Measurements from ENCODE around the gene UQCRH.

DNA sequence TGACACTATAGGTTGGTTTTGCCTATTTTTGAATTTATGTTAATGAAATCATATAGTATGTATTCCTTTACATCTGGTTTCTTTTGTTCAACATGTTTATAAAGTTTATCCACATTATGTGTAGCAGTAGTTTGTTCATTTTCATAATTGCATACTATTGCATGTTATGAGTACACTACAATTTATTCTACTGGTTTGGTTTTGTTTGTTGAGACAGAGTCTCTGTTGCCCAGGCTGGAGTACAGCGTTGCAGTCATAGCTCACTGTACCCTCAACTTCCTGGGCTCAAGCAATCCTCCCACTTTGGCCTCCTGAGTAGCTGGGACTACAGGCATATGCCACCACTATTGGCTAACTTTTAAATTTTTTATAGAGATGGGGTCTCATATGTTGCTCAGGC, 34.9 kb upstream of the UQCRH start:
- TF ChIP-seq, protein P1, sequence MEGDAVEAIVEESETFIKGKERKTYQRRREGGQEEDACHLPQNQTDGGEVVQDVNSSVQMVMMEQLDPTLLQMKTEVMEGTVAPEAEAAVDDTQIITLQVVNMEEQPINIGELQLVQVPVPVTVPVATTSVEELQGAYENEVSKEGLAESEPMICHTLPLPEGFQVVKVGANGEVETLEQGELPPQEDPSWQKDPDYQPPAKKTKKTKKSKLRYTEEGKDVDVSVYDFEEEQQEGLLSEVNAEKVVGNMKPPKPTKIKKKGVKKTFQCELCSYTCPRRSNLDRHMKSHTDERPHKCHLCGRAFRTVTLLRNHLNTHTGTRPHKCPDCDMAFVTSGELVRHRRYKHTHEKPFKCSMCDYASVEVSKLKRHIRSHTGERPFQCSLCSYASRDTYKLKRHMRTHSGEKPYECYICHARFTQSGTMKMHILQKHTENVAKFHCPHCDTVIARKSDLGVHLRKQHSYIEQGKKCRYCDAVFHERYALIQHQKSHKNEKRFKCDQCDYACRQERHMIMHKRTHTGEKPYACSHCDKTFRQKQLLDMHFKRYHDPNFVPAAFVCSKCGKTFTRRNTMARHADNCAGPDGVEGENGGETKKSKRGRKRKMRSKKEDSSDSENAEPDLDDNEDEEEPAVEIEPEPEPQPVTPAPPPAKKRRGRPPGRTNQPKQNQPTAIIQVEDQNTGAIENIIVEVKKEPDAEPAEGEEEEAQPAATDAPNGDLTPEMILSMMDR (IDR thresholded peaks at IDR 0.05) = no peak
- TF ChIP-seq POLR2A (IDR thresholded peaks at IDR 0.05) = no peak
- TF ChIP-seq EP300 (IDR thresholded peaks at IDR 0.05) = no peak
